ENCODE results near the gene IGF2R. TPM values are rescaled to one million over a fixed set of nuclear protein-coding genes. Genes with fewer than 3 reads are reported as not detected.
"Not testable (repeated sequence)": the region's sequence is repeated elsewhere in the genome, so short reads cannot be mapped to it uniquely, and the experiment has no call there.

Gene IGF2R
- total RNA-seq, 4 donors from 2014 or later: 38.2 to 56.1 (median 52.0) TPM

GRCh38 chr6:160133441-160134336 lies 164.8 kb downstream of the IGF2R start:
- DNase-seq: no peak
- intact Hi-C loops (cut with DNase I): no loop called here
- Histone ChIP-seq H3K27me3 (no peaks in the 10 kb centered on the region), H3K4me3 (no peak overlapping the region), H3K9me3 (no peaks in the 10 kb centered on the region), H3K4me1 (peaks cover 0 to 5% (median 4%) of the 10 kb centered on the region in 3 donors), H3K36me3 (no peaks in the 10 kb centered on the region), H3K27ac (no peak overlapping the region)
- TF ChIP-seq POLR2A (IDR thresholded peaks at IDR 0.05): no peak
- no peak for TF ChIP-seq CTCF (IDR thresholded peaks at IDR 0.05)
- WGBS, 2 donors: 87 to 91% methylated on average over 23 to 37 of the region's 47 CpGs

- DNase-seq; intact Hi-C loops (cut with DNase I); H3K4me1 ChIP-seq; H3K27ac ChIP-seq; H3K36me3 ChIP-seq; H3K4me3 ChIP-seq; H3K27me3 ChIP-seq; H3K9me3 ChIP-seq: not testable (repeated sequence)
- whole genome bisulfite sequencing, 2 donors: 89 to 91% methylated on average over 14 to 16 of the region's 20 CpGs
These were observed 165.5 kb downstream of the IGF2R start for GRCh38 chr6:160134337-160134751.

GRCh38 chr6:160134779-160135547 lies 166.1 kb downstream of the IGF2R start:
- no peaks in the 10 kb centered on the region for H3K36me3 ChIP-seq
- TF ChIP-seq CTCF (IDR thresholded peaks at IDR 0.05) (no peak), POLR2A (IDR thresholded peaks at IDR 0.05) (no peak)
- H3K9me3 ChIP-seq: no peaks in the 10 kb centered on the region
- DNase-seq: no peak
- no peaks in the 10 kb centered on the region for H3K27me3 ChIP-seq
- H3K4me1 ChIP-seq: peaks cover 0 to 10% (median 5%) of the 10 kb centered on the region in 3 donors
- WGBS, 2 donors: 89 to 91% methylated on average over 5 to 6 of the region's 6 CpGs
- intact Hi-C loops (cut with DNase I): loop anchor here (5.0 kb wide), 1 partner anchor 322 kb away; no protein-coding TSS in a partner anchor
- H3K27ac ChIP-seq: no peak overlapping the region
- no peak overlapping the region for H3K4me3 ChIP-seq

- Histone ChIP-seq H3K4me3 (no peak overlapping the region), H3K27ac (no peak overlapping the region), H3K4me1 (peaks cover 0 to 12% (median 5%) of the 10 kb centered on the region in 3 donors), H3K9me3 (no peaks in the 10 kb centered on the region), H3K36me3 (no peaks in the 10 kb centered on the region), H3K27me3 (no peaks in the 10 kb centered on the region)
- no peak for DNase-seq
- TF ChIP-seq CTCF (IDR thresholded peaks at IDR 0.05) (no peak), POLR2A (IDR thresholded peaks at IDR 0.05) (no peak)
- 69 to 79% methylated on average over 8 to 11 of the region's 21 CpGs for WGBS, 2 donors
- intact Hi-C loops (cut with DNase I): loop anchor here (5.0 kb wide), 1 partner anchor 321 kb away; no protein-coding TSS in a partner anchor
These were observed 167.2 kb downstream of the IGF2R start for GRCh38 chr6:160135907-160136655.

All from esophagus squamous epithelium (tissue), 5 donors.